ENCODE results near the gene NKX1-2.
"Not testable (repeated sequence)": the region's sequence is repeated elsewhere in the genome, so short reads cannot be mapped to it uniquely, and the experiment has no call there.

GRCh38 chr10:124435683-124436082 is 14.2 kb downstream of the NKX1-2 start:
- TF ChIP-seq POLR2A (IDR thresholded peaks at IDR 0.05; ENCODE audit: extremely low read depth, insufficient read length); CTCF (IDR thresholded peaks at IDR 0.05; ENCODE audit: low read depth, low read length); MAX (IDR thresholded peaks at IDR 0.05; ENCODE audit: low read depth, low read length): not testable (repeated sequence)
